ENCODE measurements around the gene PXN.

GRCh38 chr12:120164293-120164692 is 101.2 kb downstream of the PXN start:
- TF ChIP-seq ZFX (IDR thresholded peaks at IDR 0.05; ENCODE audit: borderline replicate concordance): no peak
- TF ChIP-seq, protein P1, sequence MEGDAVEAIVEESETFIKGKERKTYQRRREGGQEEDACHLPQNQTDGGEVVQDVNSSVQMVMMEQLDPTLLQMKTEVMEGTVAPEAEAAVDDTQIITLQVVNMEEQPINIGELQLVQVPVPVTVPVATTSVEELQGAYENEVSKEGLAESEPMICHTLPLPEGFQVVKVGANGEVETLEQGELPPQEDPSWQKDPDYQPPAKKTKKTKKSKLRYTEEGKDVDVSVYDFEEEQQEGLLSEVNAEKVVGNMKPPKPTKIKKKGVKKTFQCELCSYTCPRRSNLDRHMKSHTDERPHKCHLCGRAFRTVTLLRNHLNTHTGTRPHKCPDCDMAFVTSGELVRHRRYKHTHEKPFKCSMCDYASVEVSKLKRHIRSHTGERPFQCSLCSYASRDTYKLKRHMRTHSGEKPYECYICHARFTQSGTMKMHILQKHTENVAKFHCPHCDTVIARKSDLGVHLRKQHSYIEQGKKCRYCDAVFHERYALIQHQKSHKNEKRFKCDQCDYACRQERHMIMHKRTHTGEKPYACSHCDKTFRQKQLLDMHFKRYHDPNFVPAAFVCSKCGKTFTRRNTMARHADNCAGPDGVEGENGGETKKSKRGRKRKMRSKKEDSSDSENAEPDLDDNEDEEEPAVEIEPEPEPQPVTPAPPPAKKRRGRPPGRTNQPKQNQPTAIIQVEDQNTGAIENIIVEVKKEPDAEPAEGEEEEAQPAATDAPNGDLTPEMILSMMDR (IDR thresholded peaks at IDR 0.05): no peak
